Muscle layer of duodenum (tissue), 2 donors: Measurements from ENCODE around the gene CNPY4.

Experiments
- H3K27ac ChIP-seq: one replicate; pipeline ENCODE4 v1.7.0; 2013; ENCODE audit warnings: mild to moderate bottlenecking, low read length
- H3K27me3 ChIP-seq: one replicate; pipeline ENCODE4 v1.7.0; 2013; ENCODE audit warnings: low read depth, mild to moderate bottlenecking, control low read depth, low read length
- H3K36me3 ChIP-seq, 2 donors: one replicate each; pipeline ENCODE4 v1.7.0; 2013; ENCODE audit warnings: low read length in 2 of 2, control low read depth in 1 of 2, mild to moderate bottlenecking in 1 of 2; ENCODE audit not compliant: insufficient read depth in 2 of 2, control insufficient read depth in 1 of 2
- H3K4me1 ChIP-seq, 2 donors: one replicate each; pipeline ENCODE4 v1.7.0; 2013; ENCODE audit warnings: low read length in 2 of 2, mild to moderate bottlenecking in 2 of 2, control low read depth in 1 of 2, moderate library complexity in 1 of 2; ENCODE audit not compliant: insufficient read depth in 2 of 2, control insufficient read depth in 1 of 2
- H3K4me3 ChIP-seq, 2 donors: one replicate each; pipeline ENCODE4 v1.7.0; 2013; ENCODE audit warnings: low read length in 2 of 2, low read depth in 1 of 2, mild to moderate bottlenecking in 1 of 2
- H3K9me3 ChIP-seq, 2 donors: one replicate each; pipeline ENCODE4 v1.7.0; 2013; ENCODE audit warnings: low read length in 2 of 2, control low read depth in 1 of 2, mild to moderate bottlenecking in 1 of 2; ENCODE audit not compliant: control insufficient read depth in 1 of 2
- donor health status: healthy.

CNPY4 gene

GRCh38 chr7:100082978-100083377, 36.5 kb upstream of the CNPY4 start:
- H3K4me1 ChIP-seq: peaks cover 0 to 33% of the 10 kb centered on the region in 2 donors
- no peak overlapping the region for H3K27ac ChIP-seq
- H3K36me3 ChIP-seq: peaks cover 0 to 9% of the 10 kb centered on the region in 2 donors
- no peak overlapping the region for H3K4me3 ChIP-seq
- H3K9me3 ChIP-seq: no peaks in the 10 kb centered on the region
- H3K27me3 ChIP-seq: no peaks in the 10 kb centered on the region

- H3K27me3 ChIP-seq: no peaks in the 10 kb centered on the region
- no peaks in the 10 kb centered on the region for H3K9me3 ChIP-seq
- H3K4me1 ChIP-seq: peaks cover 5 to 29% of the 10 kb centered on the region in 2 donors
- H3K27ac ChIP-seq: no peak overlapping the region
- H3K36me3 ChIP-seq: peaks cover 2 to 4% of the 10 kb centered on the region in 2 donors
- no peak overlapping the region for H3K4me3 ChIP-seq
These were observed 33.9 kb upstream of the CNPY4 start for GRCh38 chr7:100085515-100085914.

DNA sequence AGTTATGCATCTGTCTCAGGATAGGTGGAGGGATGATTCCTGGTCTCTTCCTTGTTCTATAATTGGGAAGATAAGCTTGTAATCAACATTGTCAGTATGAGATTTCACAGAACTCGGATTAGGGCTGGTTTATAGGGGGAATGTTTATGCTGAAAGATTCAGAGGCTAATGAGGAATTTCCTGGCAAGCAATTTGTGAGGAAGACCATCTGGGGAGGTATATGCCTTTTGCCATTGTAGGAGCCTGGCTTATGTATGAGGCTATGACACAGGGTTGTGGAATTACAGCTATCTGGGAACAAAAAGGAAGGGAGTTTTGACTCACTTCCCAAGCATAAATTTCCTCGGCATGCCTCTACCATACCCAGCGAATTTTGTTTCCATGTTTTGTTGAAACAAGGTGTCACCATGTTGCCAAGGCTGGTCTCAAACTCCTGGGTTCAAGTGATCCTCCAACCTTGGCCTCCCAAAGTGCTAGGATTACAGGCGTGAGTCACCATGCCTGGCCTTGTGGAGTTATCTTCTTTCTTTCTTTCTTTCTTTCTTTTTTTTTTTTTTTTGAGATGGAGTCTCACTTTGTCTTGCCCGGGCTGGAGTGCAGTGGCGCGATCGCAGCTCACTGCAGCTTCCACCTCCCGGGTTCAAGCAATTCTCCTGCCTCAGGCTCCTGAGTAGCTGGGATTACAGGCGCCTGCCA, 32.2 kb upstream of the CNPY4 start:
- Histone ChIP-seq H3K36me3 (peaks cover 19 to 21% of the 10 kb centered on the region in 2 donors), H3K4me3 (no peak overlapping the region), H3K9me3 (no peaks in the 10 kb centered on the region), H3K27ac (no peak overlapping the region), H3K27me3 (no peaks in the 10 kb centered on the region), H3K4me1 (peaks cover 5 to 25% of the 10 kb centered on the region in 2 donors)

DNA sequence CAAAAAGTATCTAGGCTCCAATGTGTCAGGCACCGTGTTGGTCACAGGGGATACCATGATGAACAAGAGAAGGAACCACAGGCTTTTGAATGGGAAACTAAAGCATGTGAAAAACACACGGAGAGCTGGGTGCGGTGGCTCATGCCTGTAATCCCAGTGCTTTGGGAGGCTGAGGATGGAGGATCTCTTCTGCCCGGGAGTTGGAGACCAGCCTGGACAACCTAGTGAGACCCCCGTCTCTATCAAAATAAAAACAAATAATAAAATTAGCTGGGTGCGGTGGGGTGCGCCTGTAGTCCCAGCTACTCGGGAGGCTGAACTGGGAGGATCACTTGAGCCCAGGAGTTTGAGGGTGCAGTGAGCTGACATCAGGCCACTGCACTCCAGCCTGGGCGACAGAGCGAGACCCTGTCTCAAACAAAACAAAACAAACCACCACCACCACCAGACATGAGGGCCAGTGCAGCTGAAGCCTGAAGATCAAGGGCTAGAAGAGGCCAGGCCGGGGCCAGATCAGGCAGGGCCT, 31.3 kb upstream of the CNPY4 start:
- Histone ChIP-seq H3K4me1 (peaks cover 5 to 15% of the 10 kb centered on the region in 2 donors), H3K4me3 (peak overlapping the region; percentile 58 to 88), H3K36me3 (peaks cover 28 to 29% of the 10 kb centered on the region in 2 donors), H3K9me3 (no peaks in the 10 kb centered on the region), H3K27ac (peak overlapping the region; percentile 84), H3K27me3 (no peaks in the 10 kb centered on the region)

DNA sequence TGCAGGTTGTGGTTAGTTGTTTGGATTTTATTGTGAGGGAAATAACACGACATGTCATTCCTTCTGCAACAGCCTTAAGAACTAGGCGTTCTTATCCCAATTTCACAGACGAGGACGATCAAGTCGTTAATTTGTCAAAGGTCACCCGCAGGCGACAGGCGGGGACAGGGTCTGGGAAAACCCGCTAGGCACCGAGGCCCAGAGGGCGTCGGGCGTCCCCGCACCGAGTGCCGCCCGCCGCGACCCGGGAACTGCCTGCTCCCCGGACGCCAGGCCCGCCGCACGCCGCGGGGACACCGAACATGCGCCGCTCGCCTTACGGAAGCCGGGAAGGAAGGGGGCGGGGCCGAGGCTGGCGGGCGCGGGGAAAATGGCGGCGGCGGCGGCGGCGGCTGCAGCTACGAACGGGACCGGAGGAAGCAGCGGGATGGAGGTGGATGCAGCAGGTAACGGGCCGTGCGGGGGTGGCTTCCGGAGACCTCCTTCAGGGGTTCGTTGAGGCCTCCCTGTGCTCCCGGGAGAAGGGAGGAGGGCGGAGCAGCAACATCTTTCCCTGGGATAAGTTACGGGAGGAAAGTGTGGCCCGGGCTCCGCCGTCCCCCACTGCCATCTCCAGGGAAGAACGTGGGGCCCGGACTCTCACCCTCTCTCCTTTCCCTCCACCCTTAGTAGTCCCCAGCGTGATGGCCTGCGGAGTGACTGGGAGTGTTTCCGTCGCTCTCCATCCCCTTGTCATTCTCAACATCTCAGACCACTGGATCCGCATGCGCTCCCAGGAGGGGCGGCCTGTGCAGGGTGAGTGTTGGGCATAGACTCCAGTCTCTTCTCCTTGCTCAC, 30.6 kb upstream of the CNPY4 start, which contains the start of gene COPS6:
Gene COPS6 (plus strand): TSS at position 349 of the 837 bp plus-strand sequence. CDS start 22 bp downstream, at position 371.
- H3K4me1 ChIP-seq: peaks cover 5 to 21% of the 10 kb centered on the region in 2 donors
- H3K4me3 ChIP-seq: peak within 1 kb of the TSS; percentile 86 to 88
- H3K27ac ChIP-seq: peak within 1 kb of the TSS; percentile 84

GRCh38 chr7:100089458-100090196, 29.8 kb upstream of the CNPY4 start:
- Histone ChIP-seq H3K4me1 (peaks cover 5 to 27% of the 10 kb centered on the region in 2 donors), H3K9me3 (no peaks in the 10 kb centered on the region), H3K4me3 (peak overlapping the region; percentile 86 to 88), H3K27ac (peak overlapping the region; percentile 2), H3K27me3 (no peaks in the 10 kb centered on the region), H3K36me3 (peaks cover 36 to 43% of the 10 kb centered on the region in 2 donors)

More for the DNA sequence above, 30.6 kb upstream of the CNPY4 start, which contains the start of gene COPS6:
- peaks cover 30 to 35% of the 10 kb centered on the region in 2 donors for H3K36me3 ChIP-seq
- H3K9me3 ChIP-seq: no peaks in the 10 kb centered on the region
- no peaks in the 10 kb centered on the region for H3K27me3 ChIP-seq

DNA sequence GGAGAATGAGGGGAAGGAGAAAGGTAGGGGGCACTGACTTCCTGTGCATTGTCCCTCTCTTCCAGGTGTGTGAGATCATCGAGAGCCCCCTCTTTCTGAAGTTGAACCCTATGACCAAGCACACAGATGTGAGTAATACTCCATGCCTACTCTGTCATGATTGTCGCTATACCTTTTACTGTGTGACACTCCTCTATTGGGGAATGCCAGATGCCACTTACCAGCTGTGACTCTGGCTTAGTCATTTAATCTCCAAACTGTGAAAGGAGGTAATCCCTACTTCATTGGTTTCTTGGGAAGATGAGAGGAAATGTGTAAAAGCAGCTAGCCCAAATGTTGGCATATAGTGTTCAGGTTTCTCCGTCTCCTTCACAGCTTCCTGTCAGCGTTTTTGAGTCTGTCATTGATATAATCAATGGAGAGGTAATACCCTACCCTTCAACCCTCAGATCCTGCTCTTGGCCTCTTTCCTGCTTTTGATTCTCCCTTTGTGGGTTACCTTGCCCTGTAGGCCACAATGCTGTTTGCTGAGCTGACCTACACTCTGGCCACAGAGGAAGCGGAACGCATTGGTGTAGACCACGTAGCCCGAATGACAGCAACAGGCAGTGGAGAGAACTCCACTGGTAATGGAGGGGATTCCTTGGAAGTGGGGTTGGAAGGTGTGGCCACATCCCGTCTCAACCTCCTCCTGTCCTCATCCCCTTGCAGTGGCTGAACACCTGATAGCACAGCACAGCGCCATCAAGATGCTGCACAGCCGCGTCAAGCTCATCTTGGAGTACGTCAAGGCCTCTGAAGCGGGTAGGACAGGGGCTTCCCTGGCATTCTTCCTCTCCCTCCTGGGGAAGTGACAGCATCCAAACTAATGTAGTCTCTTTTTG, 28.7 kb upstream of the CNPY4 start:
- Histone ChIP-seq H3K36me3 (peaks cover 39 to 54% of the 10 kb centered on the region in 2 donors), H3K9me3 (no peaks in the 10 kb centered on the region), H3K4me3 (no peak overlapping the region), H3K27me3 (no peaks in the 10 kb centered on the region), H3K4me1 (peaks cover 5 to 27% of the 10 kb centered on the region in 2 donors), H3K27ac (no peak overlapping the region)

- Histone ChIP-seq H3K9me3 (no peaks in the 10 kb centered on the region), H3K36me3 (peaks cover 46 to 62% of the 10 kb centered on the region in 2 donors), H3K27ac (no peak overlapping the region), H3K4me3 (no peak overlapping the region), H3K27me3 (no peaks in the 10 kb centered on the region), H3K4me1 (peaks cover 5 to 27% of the 10 kb centered on the region in 2 donors)
These were observed 27.8 kb upstream of the CNPY4 start for GRCh38 chr7:100091411-100092181.

- no peak overlapping the region for H3K27ac ChIP-seq
- no peaks in the 10 kb centered on the region for H3K9me3 ChIP-seq
- H3K4me3 ChIP-seq: no peak overlapping the region
- H3K27me3 ChIP-seq: no peaks in the 10 kb centered on the region
- H3K36me3 ChIP-seq: peaks cover 56 to 75% of the 10 kb centered on the region in 2 donors
- H3K4me1 ChIP-seq: peaks cover 5 to 24% of the 10 kb centered on the region in 2 donors
These were observed 26.4 kb upstream of the CNPY4 start for GRCh38 chr7:100093054-100093453.
